ENCODE results near the gene CDC42EP3.

Gene CDC42EP3, protein sequence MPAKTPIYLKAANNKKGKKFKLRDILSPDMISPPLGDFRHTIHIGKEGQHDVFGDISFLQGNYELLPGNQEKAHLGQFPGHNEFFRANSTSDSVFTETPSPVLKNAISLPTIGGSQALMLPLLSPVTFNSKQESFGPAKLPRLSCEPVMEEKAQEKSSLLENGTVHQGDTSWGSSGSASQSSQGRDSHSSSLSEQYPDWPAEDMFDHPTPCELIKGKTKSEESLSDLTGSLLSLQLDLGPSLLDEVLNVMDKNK

DNA sequence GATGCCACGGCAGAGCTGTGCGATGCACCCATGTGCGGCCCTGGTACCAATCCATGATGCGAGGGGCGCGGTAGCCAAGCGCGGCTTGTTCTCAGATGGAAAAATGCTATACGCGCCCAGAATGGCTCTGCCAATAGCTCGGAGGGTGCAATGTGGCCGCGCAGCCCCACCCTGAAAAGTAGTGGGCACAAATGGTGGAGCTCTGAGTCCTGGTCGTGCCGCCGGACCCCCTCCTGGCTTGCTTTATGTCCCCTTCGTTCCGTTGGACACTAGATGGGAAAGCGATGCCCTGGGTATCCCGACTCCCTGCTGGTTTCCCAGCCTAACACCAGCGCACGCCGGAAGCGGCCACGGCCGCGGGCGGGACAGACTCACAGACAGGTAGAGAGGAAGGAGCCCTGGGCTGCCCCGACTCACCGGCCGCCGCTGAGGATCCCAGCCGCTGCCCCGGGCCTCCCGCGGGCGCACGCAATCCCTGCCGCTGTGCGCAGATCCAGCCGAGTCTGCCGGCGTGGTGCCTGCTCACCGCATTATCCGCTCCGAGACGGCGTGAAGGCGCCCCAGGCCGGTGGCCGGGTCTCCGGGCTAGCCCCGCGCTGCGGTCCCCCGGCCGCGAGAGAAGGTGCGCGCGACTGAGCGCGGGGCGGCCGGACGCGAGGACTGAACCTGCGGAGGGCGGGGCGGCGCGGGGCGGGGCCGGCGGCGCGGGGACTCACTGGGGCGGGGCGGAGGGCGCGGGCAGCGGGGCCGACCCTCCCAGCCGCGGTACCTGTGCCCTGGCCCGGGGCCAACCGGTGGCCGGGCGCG is at the start of gene CDC42EP3:
TSS of gene CDC42EP3 (minus strand) at position 634 of the 807 bp plus-strand sequence. CDS start 25,055 bp downstream, outside the sequence.
- peak in 1 of 14 donors; percentile 9 for DNase-seq

DNA sequence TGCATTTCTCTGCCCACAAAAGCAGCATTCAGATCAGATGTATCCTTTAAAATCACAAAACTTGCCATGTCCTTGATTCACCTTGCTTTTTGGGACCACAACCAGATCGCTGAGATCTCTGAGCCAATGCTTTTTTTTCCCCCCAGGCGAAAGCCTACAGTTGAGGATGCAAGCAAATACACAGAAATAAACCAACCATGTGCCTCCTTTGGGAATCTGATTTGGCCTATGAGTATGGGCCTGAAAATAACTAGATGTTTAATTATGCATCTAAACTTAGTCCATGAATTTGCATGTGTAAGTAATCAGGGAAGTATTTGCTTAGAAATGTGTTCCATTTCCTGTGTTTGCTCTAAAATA is 49.7 kb upstream of the CDC42EP3 start:
- DNase-seq = no peak

DNA sequence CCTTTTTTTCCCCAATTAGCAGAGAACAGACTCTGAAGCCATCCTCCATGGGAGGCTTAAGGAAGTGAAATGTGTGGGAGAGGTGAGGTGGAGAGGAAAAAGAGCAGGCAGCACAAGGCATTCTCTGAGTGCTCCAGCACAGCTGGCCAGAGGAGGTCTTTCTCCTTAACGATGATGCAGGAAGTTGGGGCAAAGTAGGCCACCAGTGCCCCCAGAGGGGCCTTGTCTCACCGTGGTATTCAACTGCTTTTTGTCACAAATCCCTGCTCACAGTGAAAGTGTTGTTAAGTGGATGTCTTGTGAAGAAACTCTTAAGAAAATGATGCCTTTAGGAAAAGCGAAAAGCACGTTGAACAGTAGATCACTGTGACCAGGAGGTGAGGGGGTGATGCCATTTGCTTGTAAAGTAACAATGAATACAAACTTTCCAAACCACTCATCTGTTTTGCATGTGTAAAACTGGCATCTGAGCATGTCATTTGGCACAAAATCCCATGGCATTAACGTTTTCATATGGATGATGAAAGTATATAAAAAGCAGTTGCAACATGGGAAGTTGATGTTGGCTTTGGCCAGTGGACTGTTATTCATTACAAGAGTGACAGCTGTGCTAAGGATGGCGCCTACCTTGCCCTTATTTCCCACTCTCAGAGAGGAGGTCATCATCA is 49.2 kb upstream of the CDC42EP3 start:
- DNase-seq = no peak

DNA sequence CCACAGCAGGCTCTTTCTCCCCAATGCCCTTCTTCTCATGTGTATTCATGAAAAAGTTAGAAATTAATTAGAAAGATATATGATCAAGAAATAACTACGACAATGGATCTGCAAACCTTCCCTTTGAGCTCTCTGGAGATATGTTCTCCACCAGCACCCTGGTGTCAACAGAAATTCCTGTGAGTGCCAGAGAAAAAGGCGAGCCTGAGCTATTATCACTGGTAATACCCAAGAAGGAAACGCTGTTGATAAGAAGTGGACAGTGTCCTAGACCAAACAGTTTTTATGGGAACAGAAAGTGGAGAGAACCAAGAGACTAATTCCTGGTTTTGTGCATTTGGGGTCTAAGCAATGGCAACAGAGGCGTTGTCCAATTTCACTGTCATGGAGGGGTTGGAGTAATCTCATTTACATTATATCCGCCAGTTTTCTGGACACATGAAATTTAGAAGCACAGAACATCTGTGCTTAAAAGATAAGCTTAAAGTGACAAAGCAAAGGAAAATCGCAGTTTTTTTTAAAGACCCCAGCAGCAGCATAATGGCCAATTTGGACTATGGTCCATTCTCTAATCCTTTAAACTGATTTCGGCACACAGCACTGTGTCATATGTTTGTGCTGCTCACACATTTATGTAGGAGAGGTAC is 47.2 kb upstream of the CDC42EP3 start:
- no peak for DNase-seq

DNA sequence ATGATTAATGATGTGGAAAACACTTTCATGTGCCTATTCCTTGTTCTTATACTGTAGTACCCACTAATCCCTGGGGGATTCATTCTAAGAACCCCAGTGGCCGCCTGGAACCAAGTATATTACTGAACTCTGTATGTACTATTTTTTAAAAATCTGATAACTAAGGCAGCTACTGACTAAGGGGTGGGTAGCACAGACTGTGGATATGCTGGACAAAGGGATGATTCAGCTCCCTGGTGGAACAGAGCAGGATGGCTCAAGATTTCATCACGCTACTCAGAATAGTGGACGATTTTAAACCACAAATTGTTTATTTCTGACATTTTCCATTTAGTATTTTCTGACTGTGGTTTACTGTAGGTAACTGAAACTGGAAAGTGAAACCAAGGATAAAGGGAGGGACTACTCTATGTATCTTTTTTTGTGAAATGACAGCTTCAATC is 41.8 kb upstream of the CDC42EP3 start:
- DNase-seq = no peak

DNA sequence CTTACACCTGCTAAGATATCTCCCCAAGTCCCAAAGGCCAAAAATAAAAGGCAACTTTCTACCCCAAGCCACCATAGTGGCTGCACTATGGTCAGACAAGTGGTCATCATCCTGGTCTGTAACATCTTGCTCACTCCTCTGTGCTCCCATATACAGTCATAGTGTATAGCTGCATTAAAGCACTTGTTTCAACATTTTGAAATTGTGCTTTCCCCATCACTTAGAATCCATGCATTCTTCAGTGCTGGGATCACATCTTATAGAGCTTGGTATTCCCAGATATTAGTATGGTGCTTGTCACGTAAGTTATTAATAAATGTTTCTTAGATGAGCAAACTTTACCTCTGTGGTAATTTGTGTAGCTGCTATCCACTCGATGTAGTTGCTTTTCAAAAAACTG is 40.4 kb upstream of the CDC42EP3 start:
- DNase-seq = no peak

DNA sequence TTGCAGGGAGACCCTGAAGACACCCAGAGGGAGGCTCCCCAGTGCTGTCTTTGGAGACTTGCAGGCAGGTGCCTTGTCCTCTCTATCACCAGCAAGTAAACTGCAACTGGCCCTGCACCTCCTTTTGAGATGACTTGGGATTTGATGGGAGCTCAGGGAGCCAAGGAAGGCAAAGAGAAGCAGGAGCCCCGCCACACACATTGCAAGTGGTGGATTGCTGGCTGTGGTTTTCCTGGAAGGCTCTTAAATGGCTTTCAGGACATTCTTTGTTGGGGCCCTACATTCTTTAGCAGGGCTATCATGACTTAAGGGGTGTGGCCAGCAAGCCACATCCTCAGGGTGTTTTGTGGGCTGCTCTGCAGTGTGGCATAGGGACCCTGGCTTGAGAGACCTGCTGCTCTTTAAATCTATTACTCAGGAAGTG is 39.9 kb upstream of the CDC42EP3 start:
- no peak for DNase-seq

DNA sequence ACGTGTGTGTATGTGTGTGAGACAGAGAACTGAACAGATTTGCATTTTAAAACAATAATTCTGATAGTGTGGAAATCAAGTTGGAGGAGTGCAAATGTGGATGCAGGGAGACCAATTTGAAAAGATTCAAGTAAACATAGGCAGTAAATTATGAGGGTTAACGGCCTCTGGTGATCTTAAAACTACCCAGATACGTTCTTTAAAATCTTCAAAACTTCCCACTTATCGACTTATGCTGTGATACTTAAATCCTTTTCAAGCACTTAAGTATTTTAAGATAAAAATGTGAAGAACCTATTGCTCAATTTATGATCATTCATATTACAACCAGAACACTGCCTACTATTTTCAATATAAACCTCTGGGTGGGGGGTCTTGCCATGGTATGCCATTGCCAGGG is 37.7 kb upstream of the CDC42EP3 start:
- DNase-seq = no peak

DNA sequence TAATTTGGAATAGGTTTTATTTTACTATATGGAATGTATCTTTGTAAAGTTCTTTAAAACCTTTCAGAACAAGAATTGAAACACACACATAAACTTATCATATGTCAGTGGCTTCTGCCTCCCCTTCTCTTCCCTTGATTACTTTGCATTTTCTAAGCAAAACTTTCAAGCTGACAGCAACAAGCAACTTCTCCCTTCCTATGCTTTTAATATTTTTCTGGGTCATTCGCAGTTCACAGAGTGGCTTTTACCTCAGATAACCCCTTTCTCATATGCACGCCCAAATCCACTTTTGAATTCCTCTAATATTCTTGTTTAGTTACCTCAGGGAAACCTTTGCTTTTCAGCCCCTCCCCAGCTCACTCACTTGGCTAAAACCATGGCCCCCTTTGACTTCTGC is 36.7 kb upstream of the CDC42EP3 start:
- DNase-seq = no peak

DNA sequence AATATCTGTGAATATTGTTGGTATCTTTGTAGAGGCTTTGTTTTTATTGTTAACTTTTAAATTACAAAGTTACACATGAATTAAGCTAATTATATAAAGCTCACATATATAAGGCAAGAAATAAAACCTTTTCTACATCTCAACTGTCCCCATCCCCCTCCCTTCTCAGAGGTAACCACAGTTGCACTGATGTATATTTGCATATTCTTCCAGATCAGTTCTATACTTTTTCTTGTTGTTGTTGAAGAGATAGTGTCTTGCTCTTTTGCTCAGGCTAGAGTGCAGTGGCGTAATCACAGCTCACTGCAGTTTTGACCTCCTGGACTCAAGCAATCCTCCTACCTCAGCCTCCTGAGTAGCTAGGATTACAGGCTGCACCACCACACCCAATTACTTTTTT is 36.0 kb upstream of the CDC42EP3 start:
- DNase-seq = no peak

DNA sequence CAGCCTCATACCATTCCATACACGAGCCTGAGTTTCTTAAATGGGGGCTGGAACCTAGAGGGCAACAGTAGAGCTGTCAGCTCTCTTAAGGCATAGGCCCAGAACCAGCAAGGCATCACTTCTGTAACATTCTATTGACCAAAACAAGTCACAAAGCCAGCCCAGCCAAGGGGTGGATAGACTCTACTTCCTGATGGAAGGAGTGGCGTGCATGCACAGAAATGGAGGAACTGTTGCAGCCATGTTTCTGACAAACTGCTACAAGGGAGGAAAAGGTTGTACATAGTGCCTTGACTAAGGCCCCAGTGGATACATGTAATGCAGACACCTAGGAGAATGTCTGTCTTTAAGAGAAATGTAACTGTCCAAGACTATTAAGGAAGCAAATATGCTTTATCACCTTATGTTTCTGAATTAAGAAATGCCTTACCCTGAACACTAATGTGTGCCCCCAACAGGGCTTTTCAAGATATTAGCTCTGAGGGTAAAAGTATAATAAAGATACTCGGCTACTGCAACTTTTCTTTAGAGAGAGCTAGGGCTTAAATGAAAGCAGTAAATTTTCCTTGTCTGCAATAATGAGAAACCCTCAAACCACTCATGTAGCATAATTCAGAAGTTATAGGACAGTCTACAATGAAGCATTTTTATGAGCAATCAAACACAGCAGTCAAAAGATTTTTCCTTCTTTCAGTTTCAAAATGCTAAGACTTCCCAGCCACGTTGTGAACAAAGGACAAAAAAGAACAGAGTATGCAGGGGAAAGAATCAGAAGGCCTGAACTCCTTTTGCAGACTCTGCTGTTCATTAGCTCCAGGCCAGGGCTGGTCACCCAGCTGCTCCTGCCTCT is 35.1 kb upstream of the CDC42EP3 start:
- DNase-seq = no peak

DNA sequence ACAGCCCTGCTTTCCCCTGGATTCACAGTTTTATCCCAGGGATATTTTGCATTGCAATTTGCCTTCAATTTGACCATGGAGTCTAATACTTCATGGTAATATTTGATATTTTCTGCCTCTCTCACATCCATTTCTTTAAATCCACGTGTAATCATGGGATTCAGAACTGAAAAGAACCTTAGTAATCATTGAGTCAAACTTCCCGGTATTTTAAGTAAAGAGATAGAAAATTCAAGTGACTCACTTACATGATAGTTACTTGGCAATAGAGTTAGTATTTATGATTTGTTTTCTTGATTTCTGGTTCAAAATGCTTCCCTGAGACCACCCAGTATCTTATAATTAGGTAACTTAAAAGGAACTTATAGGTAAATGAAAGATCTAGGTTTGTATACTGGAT is 33.7 kb upstream of the CDC42EP3 start:
- no peak for DNase-seq

DNA sequence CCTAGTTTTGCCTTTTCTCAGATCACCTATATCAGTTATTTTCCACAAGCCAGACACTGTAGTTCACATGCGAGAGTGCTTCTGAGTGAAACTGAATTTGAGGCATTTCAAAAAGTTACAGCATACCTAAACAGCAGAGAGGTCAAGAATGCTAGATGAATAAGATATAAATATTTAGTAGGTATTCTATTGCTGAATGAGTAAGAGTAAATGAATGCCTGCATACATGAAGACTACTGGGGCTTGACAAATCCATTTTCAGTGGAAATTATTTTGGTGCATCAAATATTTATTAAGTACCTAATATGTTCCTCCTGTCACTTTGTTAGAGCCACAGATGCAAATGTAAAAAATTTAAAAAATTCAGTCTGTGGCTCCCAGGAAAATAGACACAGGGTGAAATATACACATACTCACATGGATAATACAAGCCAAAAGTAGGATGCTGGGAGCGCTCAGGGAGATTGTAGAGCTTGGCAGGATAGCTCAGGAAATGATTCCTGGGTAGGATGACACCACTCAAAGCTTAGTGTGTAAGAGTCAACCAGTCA is 27.6 kb upstream of the CDC42EP3 start:
- no peak for DNase-seq

DNA sequence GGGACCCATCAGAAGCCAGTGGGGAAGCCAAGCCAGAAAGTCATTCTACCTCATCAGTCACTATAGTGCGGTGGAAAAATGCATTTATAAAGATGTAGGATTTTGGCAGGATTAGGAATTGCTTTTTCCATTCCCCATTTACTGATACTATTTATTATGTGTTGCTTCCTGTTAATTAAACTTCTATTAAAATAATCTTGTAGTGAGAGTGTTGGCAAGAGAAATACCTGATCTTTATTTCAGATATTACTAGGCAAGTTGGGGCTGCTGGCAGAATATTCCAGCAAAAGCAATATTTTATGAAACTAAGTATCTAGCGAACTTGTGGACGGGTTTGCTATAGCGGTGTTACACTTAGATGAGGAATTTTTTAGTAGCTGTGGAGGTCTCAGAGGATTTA is 23.9 kb upstream of the CDC42EP3 start:
- no peak for DNase-seq

DNA sequence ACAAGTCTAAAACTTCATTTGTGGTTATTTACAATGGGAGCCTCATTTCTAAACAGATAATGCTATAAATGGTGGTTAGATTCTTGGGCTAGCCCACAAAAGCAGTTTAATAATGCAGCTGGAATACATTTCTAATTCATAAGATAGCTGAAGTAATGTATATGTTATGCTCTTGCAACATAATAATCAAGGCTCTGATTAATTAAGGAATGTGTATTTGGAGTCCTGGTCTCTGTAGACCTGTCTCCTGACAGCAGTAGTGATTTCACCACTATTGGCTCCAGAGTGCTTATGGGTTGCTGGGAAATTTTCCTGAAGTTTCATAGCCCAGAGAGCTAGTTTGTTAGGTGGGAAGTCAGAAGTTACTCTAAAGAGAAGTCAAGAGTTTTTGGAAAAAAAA is 21.3 kb upstream of the CDC42EP3 start:
- no peak for DNase-seq

DNA sequence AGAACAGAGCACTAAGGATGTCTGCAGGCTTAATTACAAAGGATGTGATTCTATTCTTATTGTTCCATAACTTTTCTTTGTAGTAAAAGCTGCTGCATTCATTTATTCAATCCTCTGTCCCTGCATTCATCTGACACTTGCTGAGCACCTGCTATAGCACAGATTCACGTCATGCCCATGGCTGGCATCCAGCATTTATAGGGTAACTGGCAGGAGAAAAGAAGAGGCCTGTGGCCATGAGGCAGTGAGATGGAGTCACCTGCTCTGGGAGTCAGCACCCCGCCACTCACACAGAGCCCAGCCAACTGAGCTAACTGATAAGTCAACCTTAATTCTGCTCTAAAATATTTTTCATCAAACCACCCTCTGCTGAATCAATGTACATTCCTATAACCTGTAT is 18.3 kb upstream of the CDC42EP3 start:
- no peak for DNase-seq

DNA sequence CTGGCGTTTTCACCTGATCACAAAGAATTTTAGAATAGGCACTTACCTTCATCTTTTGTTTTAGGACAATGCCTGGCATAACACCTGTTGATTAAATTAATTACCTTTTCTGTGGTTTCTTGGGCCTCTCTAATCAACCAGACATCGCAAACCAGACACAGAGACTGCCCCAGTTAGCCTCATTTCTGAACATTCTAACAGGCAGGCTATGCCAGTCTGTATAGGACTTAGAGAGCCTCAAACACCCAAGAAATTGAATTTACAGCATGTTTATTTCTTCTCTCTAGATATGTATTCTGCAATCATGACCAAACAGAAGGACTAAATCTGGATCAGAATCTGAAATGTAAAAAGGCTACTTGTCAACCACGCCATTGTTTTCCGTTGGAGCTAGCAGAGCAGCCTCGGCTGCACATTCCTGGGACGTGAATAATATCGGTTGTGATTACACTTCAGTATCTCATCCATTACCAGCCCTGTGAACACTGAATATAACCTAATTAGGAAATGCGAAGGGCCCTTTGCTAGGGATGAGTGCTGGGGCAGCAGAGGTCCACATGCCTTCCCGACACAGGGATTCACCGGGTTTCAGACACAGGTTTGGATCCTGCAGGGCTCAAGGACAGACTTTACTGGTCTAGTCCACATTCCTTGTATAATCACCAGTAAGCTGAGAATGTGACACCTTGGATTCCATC is 17.5 kb upstream of the CDC42EP3 start:
- no peak for DNase-seq

DNA sequence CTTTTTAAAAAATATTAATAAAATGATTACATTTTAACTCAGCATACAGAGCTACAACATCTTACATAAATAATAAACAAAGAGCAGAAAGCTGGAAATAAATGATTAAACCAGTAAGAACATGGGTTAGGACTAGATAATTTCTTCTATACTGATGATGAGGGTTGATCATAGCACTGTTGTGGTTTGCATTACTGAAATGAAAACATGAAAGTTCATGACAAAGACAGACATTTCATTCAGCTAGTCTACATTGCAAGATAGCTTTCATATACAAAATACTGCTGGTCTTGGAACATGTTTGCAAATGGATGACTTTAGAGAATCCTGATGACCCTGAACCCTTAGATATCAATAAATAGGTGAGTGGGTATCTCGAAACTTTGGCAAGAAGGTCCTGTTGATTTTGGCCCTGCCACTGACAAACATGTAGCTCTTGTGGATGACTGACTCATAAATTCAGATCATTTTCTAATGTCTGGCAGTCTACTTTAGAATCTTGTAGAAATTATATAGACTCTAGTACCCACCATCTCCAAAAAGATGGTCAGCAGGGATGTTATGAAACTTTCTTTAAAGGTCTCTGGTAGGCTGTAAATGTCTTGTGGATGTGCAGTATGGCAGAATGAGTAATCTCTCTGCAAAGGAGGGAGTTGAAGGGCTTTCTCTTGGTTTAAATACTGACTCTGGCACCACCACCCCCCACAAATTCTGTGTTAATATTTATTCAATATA is 15.5 kb upstream of the CDC42EP3 start:
- no peak for DNase-seq

DNA sequence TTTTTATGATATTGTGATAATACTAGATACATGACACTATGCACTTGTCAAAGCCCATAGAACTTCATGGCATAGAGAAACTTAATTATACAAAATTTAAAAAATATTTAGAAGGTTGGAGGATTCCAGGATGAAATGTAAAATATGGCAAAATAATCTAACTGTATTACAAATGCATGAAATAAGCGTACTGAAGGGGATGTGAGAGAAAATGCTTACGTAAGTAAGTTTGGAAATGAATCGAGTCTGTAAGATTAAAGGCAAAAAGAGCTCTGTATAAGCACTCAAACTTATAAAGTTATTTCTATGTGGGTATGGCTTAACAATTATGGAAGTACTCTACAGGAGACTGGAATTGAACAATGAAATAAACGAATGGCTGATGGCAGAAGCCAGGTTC is 13.4 kb upstream of the CDC42EP3 start:
- no peak for DNase-seq
